ENCODE results near the gene GPR37L1. TPM values are rescaled to one million over a fixed set of nuclear protein-coding genes. Genes with fewer than 3 reads are reported as not detected.

The GPR37L1 gene
- total and polyA plus RNA-seq, 10 of the 15 experiments (the other 5 are each of a cell fraction or from before 2014, with no cell fraction given) = under 0.01 to 0.08 (median 0.02) TPM; not detected in 5

DNA sequence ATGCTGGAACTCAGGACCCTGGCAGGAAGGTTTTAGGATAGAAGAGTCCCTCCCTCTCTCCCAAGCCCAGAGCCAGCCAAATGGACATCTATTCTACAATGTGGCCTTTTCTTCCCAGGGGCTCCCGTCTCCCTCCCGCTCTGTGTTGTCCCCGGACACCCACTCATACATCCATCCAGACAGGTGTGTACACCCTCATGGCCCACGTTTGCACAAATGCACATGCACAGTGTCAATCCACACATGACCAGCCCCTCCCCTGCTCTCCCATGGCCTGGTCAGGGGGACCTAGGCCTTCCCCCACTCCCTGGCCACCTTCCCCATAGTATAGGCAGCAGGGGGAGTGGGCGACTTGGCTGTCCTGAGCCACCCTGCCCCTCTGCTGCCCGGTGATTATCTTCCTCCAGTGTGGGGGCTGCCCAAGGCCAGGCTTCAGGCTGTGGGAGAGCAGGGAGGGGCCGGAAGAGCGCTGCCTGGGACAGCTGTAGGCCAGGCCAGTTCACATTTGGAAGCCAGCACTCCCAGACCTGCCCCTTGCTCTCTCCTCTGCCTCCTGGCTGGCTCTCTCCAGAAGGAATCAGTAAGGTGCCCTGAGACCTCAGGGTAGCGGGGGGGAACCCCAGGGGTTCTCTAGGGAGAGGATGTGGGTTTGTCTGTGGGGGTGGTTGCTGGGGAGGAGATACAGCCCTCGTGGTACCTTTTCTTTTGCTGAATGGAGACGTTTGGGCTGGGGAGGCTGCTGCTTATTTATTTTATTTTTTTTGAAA is 41.7 kb downstream of the GPR37L1 start:
- ChIA-PET RAD21 (ENCODE audit: unreplicated experiment) (interaction anchor here (1.2 to 2.4 kb wide), 4 partner anchors 9 to 21 kb away, joined by 3 to 12 read pairs (median 6); no protein-coding TSS in a partner anchor), POLR2A (interaction anchor here (0.7 to 1.3 kb wide), 3 partner anchors 9 to 177 kb away, joined by 3 read pairs; partner anchors contain the start of gene UBE2T), CTCF (interaction anchor here (1.1 to 9.2 kb wide), 8 partner anchors 9 to 152 kb away, joined by 3 to 171 read pairs (median 9); partner anchors contain the start of gene LGR6), SMC1A (ENCODE audit: uncharacterized antibody, unreplicated experiment) (interaction anchor here (0.9 to 2.4 kb wide), 8 partner anchors 9 to 149 kb away, joined by 3 to 21 read pairs (median 4); no protein-coding TSS in a partner anchor)
- no TSS peak for BruUV-seq (replicated peaks)
- Histone ChIP-seq H3K27me3 (replicated peaks in 1 of 2; ENCODE audit: control insufficient read depth in 2 of 2, insufficient read depth in 2 of 2, low read length in 1 of 2) (no peaks in the 10 kb centered on the region), H3K27ac (ENCODE audit: control insufficient read depth, insufficient read depth) (peak overlapping the region; percentile 29), H3K9me3 (replicated peaks; ENCODE audit: control insufficient read depth, insufficient read depth, low read length) (no peaks in the 10 kb centered on the region), H4K20me1 (ENCODE audit: control insufficient read depth, insufficient read depth) (no peaks in the 10 kb centered on the region), H2AFZ (ENCODE audit: control insufficient read depth, low read depth, low read length) (0 out of 2 replicates have a peak overlapping the region, but pooled peaks have one; percentile 7), H3K4me3 (peak overlapping the region; percentile 26), H3K36me3 (ENCODE audit: control insufficient read depth in 2 of 2, insufficient read depth in 2 of 2, low read length in 1 of 2) (no peaks in the 10 kb centered on the region), H3K9ac (ENCODE audit: control insufficient read depth, insufficient read depth, low read length) (peak overlapping the region; percentile 31; the same call in 1 of the 2 replicates), H3K79me2 (ENCODE audit: control insufficient read depth, insufficient read depth, low read length) (peaks cover 20% of the 10 kb centered on the region), H3K4me1 (ENCODE audit: control insufficient read depth, insufficient read depth, low read length) (peaks cover 57% of the 10 kb centered on the region), H3K4me2 (ENCODE audit: control insufficient read depth, insufficient read depth) (peak overlapping the region; percentile 71)
- peak; percentile 61 for ATAC-seq
- in situ Hi-C loops (cut with MboI) (no loop called here), intact Hi-C loops (cut with micrococcal nuclease; ENCODE audit: unreplicated experiment) (no loop called here)
- WGBS (ENCODE audit: insufficient coverage, insufficient replicate concordance, low lambda C conversion rate, missing lambda C conversion rate) = 22% methylated on average over 11 of the region's 11 CpGs
- DNase-seq (ENCODE audit: low read depth, low spot score) = peak; percentile 56
- no peak for FAIRE-seq
- TF ChIP-seq YY1 (IDR thresholded peaks at IDR 0.05; ENCODE audit: low read depth, low read length) (no peak), CHD2 (IDR thresholded peaks at IDR 0.05; ENCODE audit: borderline replicate concordance, low read depth, low read length) (peak; percentile 41; the same call in 1 of the 2 replicates), IKZF1 (conservative IDR thresholded peaks at IDR 0.05) (peak; percentile 90), KAT2A (conservative IDR thresholded peaks at IDR 0.05; ENCODE audit: control insufficient read depth, low read depth, low read length) (no peak), CHD4 (IDR thresholded peaks at IDR 0.05) (no peak), CREM (IDR thresholded peaks at IDR 0.05; ENCODE audit: low read depth) (0 out of 2 replicates have a peak, but pooled peaks have one; percentile 12), ZNF274 (IDR thresholded peaks at IDR 0.05; ENCODE audit: insufficient read depth, insufficient read length) (no peak), CBX5 (IDR thresholded peaks at IDR 0.05; ENCODE audit: low read depth) (no peak)
- TF ChIP-seq, protein P1, sequence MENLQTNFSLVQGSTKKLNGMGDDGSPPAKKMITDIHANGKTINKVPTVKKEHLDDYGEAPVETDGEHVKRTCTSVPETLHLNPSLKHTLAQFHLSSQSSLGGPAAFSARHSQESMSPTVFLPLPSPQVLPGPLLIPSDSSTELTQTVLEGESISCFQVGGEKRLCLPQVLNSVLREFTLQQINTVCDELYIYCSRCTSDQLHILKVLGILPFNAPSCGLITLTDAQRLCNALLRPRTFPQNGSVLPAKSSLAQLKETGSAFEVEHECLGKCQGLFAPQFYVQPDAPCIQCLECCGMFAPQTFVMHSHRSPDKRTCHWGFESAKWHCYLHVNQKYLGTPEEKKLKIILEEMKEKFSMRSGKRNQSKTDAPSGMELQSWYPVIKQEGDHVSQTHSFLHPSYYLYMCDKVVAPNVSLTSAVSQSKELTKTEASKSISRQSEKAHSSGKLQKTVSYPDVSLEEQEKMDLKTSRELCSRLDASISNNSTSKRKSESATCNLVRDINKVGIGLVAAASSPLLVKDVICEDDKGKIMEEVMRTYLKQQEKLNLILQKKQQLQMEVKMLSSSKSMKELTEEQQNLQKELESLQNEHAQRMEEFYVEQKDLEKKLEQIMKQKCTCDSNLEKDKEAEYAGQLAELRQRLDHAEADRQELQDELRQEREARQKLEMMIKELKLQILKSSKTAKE (IDR thresholded peaks at IDR 0.05; ENCODE audit: low read depth, poor library complexity, severe bottlenecking) = peak; percentile 81
- TF ChIP-seq, protein P2, sequence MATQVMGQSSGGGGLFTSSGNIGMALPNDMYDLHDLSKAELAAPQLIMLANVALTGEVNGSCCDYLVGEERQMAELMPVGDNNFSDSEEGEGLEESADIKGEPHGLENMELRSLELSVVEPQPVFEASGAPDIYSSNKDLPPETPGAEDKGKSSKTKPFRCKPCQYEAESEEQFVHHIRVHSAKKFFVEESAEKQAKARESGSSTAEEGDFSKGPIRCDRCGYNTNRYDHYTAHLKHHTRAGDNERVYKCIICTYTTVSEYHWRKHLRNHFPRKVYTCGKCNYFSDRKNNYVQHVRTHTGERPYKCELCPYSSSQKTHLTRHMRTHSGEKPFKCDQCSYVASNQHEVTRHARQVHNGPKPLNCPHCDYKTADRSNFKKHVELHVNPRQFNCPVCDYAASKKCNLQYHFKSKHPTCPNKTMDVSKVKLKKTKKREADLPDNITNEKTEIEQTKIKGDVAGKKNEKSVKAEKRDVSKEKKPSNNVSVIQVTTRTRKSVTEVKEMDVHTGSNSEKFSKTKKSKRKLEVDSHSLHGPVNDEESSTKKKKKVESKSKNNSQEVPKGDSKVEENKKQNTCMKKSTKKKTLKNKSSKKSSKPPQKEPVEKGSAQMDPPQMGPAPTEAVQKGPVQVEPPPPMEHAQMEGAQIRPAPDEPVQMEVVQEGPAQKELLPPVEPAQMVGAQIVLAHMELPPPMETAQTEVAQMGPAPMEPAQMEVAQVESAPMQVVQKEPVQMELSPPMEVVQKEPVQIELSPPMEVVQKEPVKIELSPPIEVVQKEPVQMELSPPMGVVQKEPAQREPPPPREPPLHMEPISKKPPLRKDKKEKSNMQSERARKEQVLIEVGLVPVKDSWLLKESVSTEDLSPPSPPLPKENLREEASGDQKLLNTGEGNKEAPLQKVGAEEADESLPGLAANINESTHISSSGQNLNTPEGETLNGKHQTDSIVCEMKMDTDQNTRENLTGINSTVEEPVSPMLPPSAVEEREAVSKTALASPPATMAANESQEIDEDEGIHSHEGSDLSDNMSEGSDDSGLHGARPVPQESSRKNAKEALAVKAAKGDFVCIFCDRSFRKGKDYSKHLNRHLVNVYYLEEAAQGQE (IDR thresholded peaks at IDR 0.05; ENCODE audit: low read depth, low read length) = no peak
- TF ChIP-seq, protein P3, sequence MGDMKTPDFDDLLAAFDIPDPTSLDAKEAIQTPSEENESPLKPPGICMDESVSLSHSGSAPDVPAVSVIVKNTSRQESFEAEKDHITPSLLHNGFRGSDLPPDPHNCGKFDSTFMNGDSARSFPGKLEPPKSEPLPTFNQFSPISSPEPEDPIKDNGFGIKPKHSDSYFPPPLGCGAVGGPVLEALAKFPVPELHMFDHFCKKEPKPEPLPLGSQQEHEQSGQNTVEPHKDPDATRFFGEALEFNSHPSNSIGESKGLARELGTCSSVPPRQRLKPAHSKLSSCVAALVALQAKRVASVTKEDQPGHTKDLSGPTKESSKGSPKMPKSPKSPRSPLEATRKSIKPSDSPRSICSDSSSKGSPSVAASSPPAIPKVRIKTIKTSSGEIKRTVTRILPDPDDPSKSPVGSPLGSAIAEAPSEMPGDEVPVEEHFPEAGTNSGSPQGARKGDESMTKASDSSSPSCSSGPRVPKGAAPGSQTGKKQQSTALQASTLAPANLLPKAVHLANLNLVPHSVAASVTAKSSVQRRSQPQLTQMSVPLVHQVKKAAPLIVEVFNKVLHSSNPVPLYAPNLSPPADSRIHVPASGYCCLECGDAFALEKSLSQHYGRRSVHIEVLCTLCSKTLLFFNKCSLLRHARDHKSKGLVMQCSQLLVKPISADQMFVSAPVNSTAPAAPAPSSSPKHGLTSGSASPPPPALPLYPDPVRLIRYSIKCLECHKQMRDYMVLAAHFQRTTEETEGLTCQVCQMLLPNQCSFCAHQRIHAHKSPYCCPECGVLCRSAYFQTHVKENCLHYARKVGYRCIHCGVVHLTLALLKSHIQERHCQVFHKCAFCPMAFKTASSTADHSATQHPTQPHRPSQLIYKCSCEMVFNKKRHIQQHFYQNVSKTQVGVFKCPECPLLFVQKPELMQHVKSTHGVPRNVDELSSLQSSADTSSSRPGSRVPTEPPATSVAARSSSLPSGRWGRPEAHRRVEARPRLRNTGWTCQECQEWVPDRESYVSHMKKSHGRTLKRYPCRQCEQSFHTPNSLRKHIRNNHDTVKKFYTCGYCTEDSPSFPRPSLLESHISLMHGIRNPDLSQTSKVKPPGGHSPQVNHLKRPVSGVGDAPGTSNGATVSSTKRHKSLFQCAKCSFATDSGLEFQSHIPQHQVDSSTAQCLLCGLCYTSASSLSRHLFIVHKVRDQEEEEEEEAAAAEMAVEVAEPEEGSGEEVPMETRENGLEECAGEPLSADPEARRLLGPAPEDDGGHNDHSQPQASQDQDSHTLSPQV (IDR thresholded peaks at IDR 0.05) = no peak
